Measurements from ENCODE around the gene AQP11. TPM values are rescaled to one million over a fixed set of nuclear protein-coding genes. Genes with fewer than 3 reads are reported as not detected.

AQP11 gene
- total and polyA plus RNA-seq, 2 donors (not counting 3 experiments of a cell fraction or from before 2014, with no cell fraction given) = 0.22 to 0.55 TPM

- no peak overlapping the region for H3K4me3 ChIP-seq (replicated peaks in 1 of 3; ENCODE audit: insufficient read depth in 1 of 3, low read depth in 1 of 3, low read length in 3 of 3)
- no peak overlapping the region for H3K27ac ChIP-seq (ENCODE audit: insufficient read depth, low read depth, low read length)
- TF ChIP-seq EZH2 (IDR thresholded peaks at IDR 0.05; ENCODE audit: borderline replicate concordance, low read depth, low read length, severe bottlenecking) (no peak), FOS (IDR thresholded peaks at IDR 0.05; ENCODE audit: borderline replicate concordance, insufficient read depth, low read length) (peak; percentile 53), POLR2AphosphoS5 (IDR thresholded peaks at IDR 0.05; ENCODE audit: insufficient read depth, low read depth, low read length) (no peak), MYC (IDR thresholded peaks at IDR 0.05; ENCODE audit: low read depth, low read length) (no peak), GATA2 (IDR thresholded peaks at IDR 0.05; ENCODE audit: insufficient read depth, insufficient read length, low read depth, low read length) (peak; percentile 86), JUN (IDR thresholded peaks at IDR 0.05; ENCODE audit: borderline replicate concordance, insufficient read depth, insufficient read length, low read depth) (peak; percentile 30)
- TF ChIP-seq, protein P1, sequence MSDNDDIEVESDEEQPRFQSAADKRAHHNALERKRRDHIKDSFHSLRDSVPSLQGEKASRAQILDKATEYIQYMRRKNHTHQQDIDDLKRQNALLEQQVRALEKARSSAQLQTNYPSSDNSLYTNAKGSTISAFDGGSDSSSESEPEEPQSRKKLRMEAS (IDR thresholded peaks at IDR 0.05; ENCODE audit: insufficient read depth, insufficient read length) = peak; percentile 61
- DNase-seq (ENCODE audit: low read depth, low spot score) (peak; percentile 44), FAIRE-seq (no peak)
- ChIA-PET CTCF (interaction anchor here (1.1 kb wide), 1 partner anchor 433 kb away, joined by 3 read pairs; no protein-coding TSS in a partner anchor), POLR2A (no interaction called here)
- dilution Hi-C loops (cut with MboI; ENCODE audit: extremely low pct_ligation_motif_present, low sequenced_read_pairs) = no loop called here
- no peak overlapping the region for H2AFZ ChIP-seq (ENCODE audit: low read depth, low read length)
- H3K9ac ChIP-seq (replicated peaks; ENCODE audit: extremely low read depth, insufficient read depth, low read length) = no peak overlapping the region
- H3K4me2 ChIP-seq (ENCODE audit: insufficient read depth, low read length) = no peak overlapping the region
- no peaks in the 10 kb centered on the region for H3K9me3 ChIP-seq (replicated peaks; ENCODE audit: control insufficient read depth, insufficient read depth, low read length)
- no peaks in the 10 kb centered on the region for H3K36me3 ChIP-seq (ENCODE audit: control insufficient read depth in 2 of 2, extremely low read depth in 1 of 2, insufficient read depth in 2 of 2, low read length in 2 of 2)
- BruUV-seq (replicated peaks) = no TSS peak
- H3K27me3 ChIP-seq (ENCODE audit: control insufficient read depth in 2 of 2, insufficient read depth in 2 of 2, low read length in 2 of 2) = no peaks in the 10 kb centered on the region
- peaks cover 3% of the 10 kb centered on the region for H3K4me1 ChIP-seq (ENCODE audit: control insufficient read depth, extremely low read depth, insufficient read depth, low read length)
- H3K9me1 ChIP-seq (replicated peaks; ENCODE audit: control insufficient read depth, extremely low read depth, insufficient read depth, low read length) = no peaks in the 10 kb centered on the region
- intact Hi-C loops (cut with micrococcal nuclease) = loop anchor here (5.0 kb wide), 1 partner anchor 428 kb away; no protein-coding TSS in a partner anchor
- no peaks in the 10 kb centered on the region for H4K20me1 ChIP-seq (replicated peaks; ENCODE audit: control insufficient read depth, extremely low read depth, insufficient read depth, low read length)
- no peaks in the 10 kb centered on the region for H3K79me2 ChIP-seq (ENCODE audit: control insufficient read depth, insufficient read depth, low read length)
Observed at GRCh38 chr11:77559686-77560401, 29.9 kb upstream of the AQP11 start.

Data from endothelial cell of umbilical vein (primary cell).